Mammary epithelial cell (primary cell): ENCODE results near the gene SNRNP25.
"Not testable (repeated sequence)": the region's sequence is repeated elsewhere in the genome, so short reads cannot be mapped to it uniquely, and the experiment has no call there.

Experiments used
- EZH2 ChIP-seq: IDR thresholded peaks from 2 replicates; pipeline ENCODE4 v1.6.1; 2012; ENCODE audit warnings: low read length, inconsistent platforms, borderline replicate concordance
- TF ChIP-seq, protein P1 (sequence below), 2 donors: IDR thresholded peaks in 1 of 2; conservative IDR thresholded peaks in 1 of 2; 2 replicates each; pipeline ENCODE4 v1.5.1; 2011 to 2012; ENCODE audit warnings: inconsistent platforms in 2 of 2, low read length in 2 of 2, mild to moderate bottlenecking in 2 of 2, control low read depth in 1 of 2, low read depth in 1 of 2; ENCODE audit not compliant: insufficient read depth in 1 of 2; ENCODE audit errors: extremely low read depth in 1 of 2

DNA sequence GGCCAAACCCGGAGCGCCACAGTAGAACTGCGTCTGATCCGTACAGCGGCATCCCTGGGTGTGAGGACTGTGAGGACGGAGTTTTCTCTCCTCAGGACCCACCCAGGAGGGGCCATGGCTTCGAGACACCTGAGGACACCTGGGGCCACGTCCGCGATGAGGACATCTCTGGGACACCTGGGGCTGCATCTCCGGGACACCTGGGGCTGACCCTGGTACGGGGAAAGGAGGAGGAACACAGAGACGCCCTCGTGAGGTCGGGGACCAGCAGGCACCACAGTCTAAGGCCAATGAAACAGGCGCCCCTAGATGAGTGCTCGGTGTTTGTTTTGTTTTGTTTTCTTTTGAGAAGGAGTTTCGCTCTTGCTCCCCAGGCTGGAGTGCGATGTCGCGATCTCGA is 29.5 kb upstream of the SNRNP25 start:
- TF ChIP-seq, protein P1, sequence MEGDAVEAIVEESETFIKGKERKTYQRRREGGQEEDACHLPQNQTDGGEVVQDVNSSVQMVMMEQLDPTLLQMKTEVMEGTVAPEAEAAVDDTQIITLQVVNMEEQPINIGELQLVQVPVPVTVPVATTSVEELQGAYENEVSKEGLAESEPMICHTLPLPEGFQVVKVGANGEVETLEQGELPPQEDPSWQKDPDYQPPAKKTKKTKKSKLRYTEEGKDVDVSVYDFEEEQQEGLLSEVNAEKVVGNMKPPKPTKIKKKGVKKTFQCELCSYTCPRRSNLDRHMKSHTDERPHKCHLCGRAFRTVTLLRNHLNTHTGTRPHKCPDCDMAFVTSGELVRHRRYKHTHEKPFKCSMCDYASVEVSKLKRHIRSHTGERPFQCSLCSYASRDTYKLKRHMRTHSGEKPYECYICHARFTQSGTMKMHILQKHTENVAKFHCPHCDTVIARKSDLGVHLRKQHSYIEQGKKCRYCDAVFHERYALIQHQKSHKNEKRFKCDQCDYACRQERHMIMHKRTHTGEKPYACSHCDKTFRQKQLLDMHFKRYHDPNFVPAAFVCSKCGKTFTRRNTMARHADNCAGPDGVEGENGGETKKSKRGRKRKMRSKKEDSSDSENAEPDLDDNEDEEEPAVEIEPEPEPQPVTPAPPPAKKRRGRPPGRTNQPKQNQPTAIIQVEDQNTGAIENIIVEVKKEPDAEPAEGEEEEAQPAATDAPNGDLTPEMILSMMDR (conservative IDR thresholded peaks at IDR 0.05 in 1 of 2, IDR thresholded peaks at IDR 0.05 in 1 of 2; ENCODE audit: extremely low read depth in 1 of 2, insufficient read depth in 1 of 2, low read depth in 1 of 2, low read length in 2 of 2) = not testable (repeated sequence)
- not testable (repeated sequence) for TF ChIP-seq EZH2
